K562 (cell line): ENCODE measurements around the gene MRPL10. TPM values are rescaled to one million over a fixed set of nuclear protein-coding genes. Genes with fewer than 3 reads are reported as not detected.
A peak's percentile ranks its signal among the peaks of the same experiment; 100 is the strongest.

ENCODE experiments used
- C11orf30 ChIP-seq: fragments of 450-650 bp; IDR thresholded peaks from 2 replicates; pipeline ENCODE4 v1.6.1; 2016; ENCODE audit warnings: low read depth, mild to moderate bottlenecking
- HNRNPK ChIP-seq: fragments of 200-400 bp; formaldehyde crosslinking; IDR thresholded peaks from one replicate; pipeline ENCODE4 v1.6.1; 2018; ENCODE audit warnings: mild to moderate bottlenecking, low read depth, low read length; ENCODE audit not compliant: poor library complexity, severe bottlenecking
- MAFK ChIP-seq: IDR thresholded peaks from 2 replicates; pipeline ENCODE4 v1.6.1; 2011; ENCODE audit warnings: low read length, improper control_type of control experiment
- MCM5 ChIP-seq: fragments of 450-650 bp; IDR thresholded peaks from 2 replicates; pipeline ENCODE4 v1.6.1; 2016; ENCODE audit warnings: low read depth
- NUFIP1 ChIP-seq: fragments of 450-650 bp; IDR thresholded peaks from 2 replicates; pipeline ENCODE4 v1.6.1; 2018; ENCODE audit not compliant: partially characterized antibody
- PHB2 ChIP-seq: fragments of 450-650 bp; IDR thresholded peaks from 2 replicates; pipeline ENCODE4 v1.6.1; 2017; ENCODE audit warnings: low read depth
- POLR2AphosphoS5 ChIP-seq: IDR thresholded peaks from 2 replicates; pipeline ENCODE4 v1.6.1; 2011; ENCODE audit warnings: mild to moderate bottlenecking, low read depth, low read length, moderate library complexity; ENCODE audit not compliant: control insufficient read depth, insufficient read depth
- POLR2B ChIP-seq: fragments of 450-650 bp; IDR thresholded peaks from 2 replicates; pipeline ENCODE4 v1.6.1; 2018; ENCODE audit warnings: low read depth; ENCODE audit not compliant: partially characterized antibody
- RAD21 ChIP-seq, 2 experiments: fragments of 250-450 bp in 1 of 2; fragments of 450-650 bp in 1 of 2; sonication (Bioruptor Pico) in 1 of 2; formaldehyde crosslinking in 1 of 2; IDR thresholded peaks in 1 of 2; conservative IDR thresholded peaks in 1 of 2; 2 replicates each; pipeline versions ENCODE4 v1.4.0 to v1.8.0; 2020 to 2022; ENCODE audit warnings: mild to moderate bottlenecking in 2 of 2, moderate library complexity in 1 of 2
- SRSF7 ChIP-seq: fragments of 200-400 bp; formaldehyde crosslinking; optimal IDR thresholded peaks from 2 replicates; pipeline ENCODE3; 2017; ENCODE audit warnings: mild to moderate bottlenecking, low read depth, low read length
- TGIF2 ChIP-seq: sonication (generic); formaldehyde crosslinking; IDR thresholded peaks from 2 replicates; pipeline ENCODE4 v1.8.1; 2022; ENCODE audit warnings: mild to moderate bottlenecking, missing genetic modification reagents, moderate library complexity
- TSC22D4 ChIP-seq: fragments of 450-650 bp; IDR thresholded peaks from 2 replicates; pipeline ENCODE4 v1.6.1; 2016; ENCODE audit warnings: missing genetic modification characterization, missing biosample characterization, control low read depth
- UBTF ChIP-seq, 2 experiments: IDR thresholded peaks; 2 replicates each; pipeline ENCODE4 v1.6.1; 2012; ENCODE audit warnings: improper control_type of control experiment in 2 of 2, low read depth in 2 of 2, low read length in 2 of 2, borderline replicate concordance in 1 of 2
- YBX1 ChIP-seq: fragments of 450-650 bp; IDR thresholded peaks from 2 replicates; pipeline ENCODE4 v1.7.1; 2016; ENCODE audit warnings: mild to moderate bottlenecking
- ZBTB5 ChIP-seq: fragments of 450-650 bp; IDR thresholded peaks from 2 replicates; pipeline ENCODE4 v1.6.1; 2017; ENCODE audit warnings: antibody characterized with exemption
- ZNF121 ChIP-seq: sonication (generic); formaldehyde crosslinking; conservative IDR thresholded peaks from 2 replicates; pipeline ENCODE4 v1.8.0; 2022; ENCODE audit warnings: missing genetic modification reagents
- polyA plus RNA-seq, 8 experiments: library from polyadenylated mRNA; depleted of rRNA in 4 of 8; stranded (reverse) in 5 of 8; unstranded in 3 of 8; fragments of >200 nt; fragmentation: Nextera tagmentation in 2 of 8; fragmentation: Illumina TruSeq in 1 of 8; extraction: Ambion mirVana in 2 of 8; extraction: Trizol in 1 of 8; gene quantifications; 2 replicates each; pipeline versions ENCODE4 v1.2.1 to v1.2.3, GENCODE V29; 2011 to 2014; ENCODE audit warnings: inconsistent platforms in 1 of 8, missing spikeins in 1 of 8
- total RNA-seq, 7 experiments: library from RNA; depleted of rRNA in 6 of 7; stranded (reverse); fragments of >200 nt in 6 of 7; fragmentation: Illumina TruSeq in 2 of 7; extraction: Trizol in 2 of 7; gene quantifications; 2 replicates each; pipeline versions ENCODE4 v1.2.1 to v1.2.3, GENCODE V29; 2011 to 2021; ENCODE audit warnings: low replicate concordance in 1 of 7
- TF ChIP-seq, protein P1 (sequence below): fragments of 250-450 bp; sonication (Bioruptor Pico); IDR thresholded peaks from 2 replicates; pipeline ENCODE4 v1.6.1; 2021; ENCODE audit warnings: mild to moderate bottlenecking
- TF ChIP-seq, protein P2 (sequence below): fragments of 250-450 bp; sonication (Bioruptor Pico); IDR thresholded peaks from 2 replicates; pipeline ENCODE4 v1.5.0; 2021; ENCODE audit warnings: mild to moderate bottlenecking, moderate library complexity
- TF ChIP-seq, protein P3 (sequence below): fragments of 450-650 bp; formaldehyde crosslinking; IDR thresholded peaks from 2 replicates; pipeline ENCODE4 v1.4.0; 2020; ENCODE audit warnings: mild to moderate bottlenecking

The MRPL10 gene
- total and polyA plus RNA-seq, 9 of the 15 experiments (the other 6 are each of a cell fraction or from before 2014, with no cell fraction given): 27.8 to 105 (median 67.3) TPM

GRCh38 chr17:47810200-47810821 lies 21.0 kb downstream of the MRPL10 start (continued):
- TF ChIP-seq, protein P1, sequence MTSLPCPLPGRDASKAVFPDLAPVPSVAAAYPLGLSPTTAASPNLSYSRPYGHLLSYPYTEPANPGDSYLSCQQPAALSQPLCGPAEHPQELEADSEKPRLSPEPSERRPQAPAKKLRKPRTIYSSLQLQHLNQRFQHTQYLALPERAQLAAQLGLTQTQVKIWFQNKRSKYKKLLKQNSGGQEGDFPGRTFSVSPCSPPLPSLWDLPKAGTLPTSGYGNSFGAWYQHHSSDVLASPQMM (CRISPR knock-in tag): no peak
- TF ChIP-seq ZBTB5: no peak
- no peak for TF ChIP-seq NUFIP1
- no peak for TF ChIP-seq POLR2AphosphoS5
- no peak for TF ChIP-seq UBTF (IDR thresholded peaks at IDR 0.05; ENCODE audit: borderline replicate concordance in 1 of 2, low read depth in 2 of 2, low read length in 2 of 2)
- no peak for TF ChIP-seq RAD21 (CRISPR knock-in tag; conservative IDR thresholded peaks at IDR 0.05 in 1 of 2, IDR thresholded peaks at IDR 0.05 in 1 of 2)
- TF ChIP-seq C11orf30: peak; percentile 99
- TF ChIP-seq, protein P2, sequence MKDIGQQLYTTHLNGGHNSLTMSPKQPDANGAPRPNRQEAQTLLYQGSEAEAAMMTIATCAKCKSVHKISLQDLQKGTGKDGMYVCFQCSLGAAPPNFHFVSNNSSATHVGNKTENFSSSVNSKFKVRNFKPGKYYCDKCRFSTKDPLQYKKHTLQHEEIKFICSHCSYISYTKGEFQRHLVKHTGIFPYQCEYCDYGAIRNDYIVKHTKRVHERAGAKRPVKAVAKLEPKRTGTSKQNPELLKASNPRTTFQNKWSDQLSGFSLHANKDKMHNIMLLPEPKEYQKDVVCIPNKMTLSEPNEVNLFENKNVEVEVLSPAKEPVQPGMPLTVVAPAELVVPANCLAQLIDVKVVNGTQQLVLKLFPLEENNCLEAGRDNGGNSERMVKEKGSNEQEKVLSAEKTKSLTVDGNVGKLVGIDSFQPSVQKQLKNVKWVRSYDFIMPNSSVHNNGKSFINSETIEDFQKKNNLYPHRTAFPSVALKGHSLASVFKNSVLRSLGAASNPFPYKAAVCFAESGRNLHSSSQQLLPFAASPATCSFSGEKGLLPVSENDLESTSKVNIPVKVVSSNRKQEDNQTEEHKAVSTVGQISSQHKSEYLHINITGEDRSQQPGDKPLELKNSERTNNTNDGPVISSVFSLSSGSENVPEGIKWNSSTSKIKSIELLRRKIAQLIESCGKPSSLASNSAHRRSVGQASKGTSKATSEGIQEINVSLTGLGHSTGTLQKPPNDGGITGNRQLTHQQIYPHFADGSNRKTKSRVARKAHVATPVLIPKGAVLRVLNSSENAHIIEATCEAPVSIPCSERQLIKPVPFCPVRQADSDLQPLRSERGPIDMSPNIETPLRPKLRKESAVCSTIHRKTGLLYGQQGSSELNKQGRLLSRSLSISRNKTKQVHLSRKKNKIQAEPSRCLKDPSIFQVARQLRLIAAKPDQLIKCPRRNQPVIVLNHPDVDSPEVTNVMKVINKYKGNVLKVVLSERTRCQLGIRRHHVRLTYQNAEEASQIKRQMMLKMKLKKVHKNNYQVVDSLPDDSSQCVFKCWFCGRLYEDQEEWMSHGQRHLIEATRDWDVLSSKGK (CRISPR knock-in tag): no peak
- no peak for TF ChIP-seq SRSF7
- no peak for TF ChIP-seq TSC22D4 (tag)
- TF ChIP-seq POLR2B: no peak
- no peak for TF ChIP-seq PHB2
- TF ChIP-seq YBX1: no peak
- TF ChIP-seq MAFK: peak; percentile 92
- TF ChIP-seq HNRNPK: no peak
- no peak for TF ChIP-seq ZNF121 (CRISPR knock-in tag)
- TF ChIP-seq, protein P3, sequence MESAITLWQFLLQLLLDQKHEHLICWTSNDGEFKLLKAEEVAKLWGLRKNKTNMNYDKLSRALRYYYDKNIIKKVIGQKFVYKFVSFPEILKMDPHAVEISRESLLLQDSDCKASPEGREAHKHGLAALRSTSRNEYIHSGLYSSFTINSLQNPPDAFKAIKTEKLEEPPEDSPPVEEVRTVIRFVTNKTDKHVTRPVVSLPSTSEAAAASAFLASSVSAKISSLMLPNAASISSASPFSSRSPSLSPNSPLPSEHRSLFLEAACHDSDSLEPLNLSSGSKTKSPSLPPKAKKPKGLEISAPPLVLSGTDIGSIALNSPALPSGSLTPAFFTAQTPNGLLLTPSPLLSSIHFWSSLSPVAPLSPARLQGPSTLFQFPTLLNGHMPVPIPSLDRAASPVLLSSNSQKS: no peak
- TF ChIP-seq TGIF2 (CRISPR knock-in tag): no peak
- TF ChIP-seq MCM5: no peak
